H9 (cell line): ENCODE results near the gene SLC2A8. TPM values are rescaled to one million over a fixed set of nuclear protein-coding genes. Genes with fewer than 3 reads are reported as not detected.

Experiments
- DNase-seq: peaks from one replicate; pipeline ENCODE4 v3.0.0-alpha.2; 2017
- H2AFZ ChIP-seq: one replicate; pipeline ENCODE4 v1.6.1; 2013; ENCODE audit warnings: mild to moderate bottlenecking, low read length, control low read depth, moderate library complexity
- H2AK5ac ChIP-seq: 2 replicates; pipeline ENCODE4 v1.6.1; 2013; ENCODE audit warnings: low read length, control low read depth, mixed read lengths; ENCODE audit not compliant: insufficient read length
- H2BK120ac ChIP-seq: one replicate; pipeline ENCODE4 v1.6.1; 2013; ENCODE audit warnings: low read depth, mild to moderate bottlenecking, low read length, control low read depth, inconsistent platforms; ENCODE audit not compliant: poor library complexity, severe bottlenecking
- H2BK12ac ChIP-seq: 2 replicates; pipeline ENCODE4 v1.6.1; 2013; ENCODE audit warnings: low read length, control low read depth, mixed read lengths, low read depth; ENCODE audit not compliant: insufficient read length
- H2BK15ac ChIP-seq: 2 replicates; pipeline ENCODE4 v1.6.1; 2013; ENCODE audit warnings: low read depth, low read length, control low read depth
- H2BK20ac ChIP-seq: one replicate; pipeline ENCODE4 v1.6.1; 2013; ENCODE audit warnings: low read depth, mild to moderate bottlenecking, low read length, control low read depth, inconsistent platforms; ENCODE audit not compliant: poor library complexity, severe bottlenecking
- H2BK5ac ChIP-seq: 2 replicates; pipeline ENCODE4 v1.6.1; 2013; ENCODE audit warnings: low read length, control low read depth, mixed read lengths; ENCODE audit not compliant: insufficient read length
- H3K14ac ChIP-seq: 2 replicates; pipeline ENCODE4 v1.6.1; 2013; ENCODE audit warnings: low read length, control low read depth; ENCODE audit not compliant: insufficient read depth
- H3K18ac ChIP-seq: 2 replicates; pipeline ENCODE4 v1.6.1; 2013; ENCODE audit warnings: low read depth, mild to moderate bottlenecking, mixed read lengths, low read length, control low read depth; ENCODE audit not compliant: insufficient read length
- H3K23ac ChIP-seq: 2 replicates; pipeline ENCODE4 v1.6.1; 2013; ENCODE audit warnings: low read length, control low read depth, mixed read lengths, low read depth; ENCODE audit not compliant: insufficient read length
- H3K23me2 ChIP-seq: 2 replicates; pipeline ENCODE4 v1.6.1; 2013; ENCODE audit warnings: low read depth, mild to moderate bottlenecking, mixed read lengths, low read length, control low read depth; ENCODE audit not compliant: insufficient read length, poor library complexity, severe bottlenecking
- H3K27ac ChIP-seq: 2 replicates; pipeline ENCODE4 v1.5.1; 2013; ENCODE audit warnings: low read length, control low read depth, mixed read lengths, low read depth; ENCODE audit not compliant: insufficient read length
- H3K27me3 ChIP-seq: 2 replicates; pipeline ENCODE4 v1.6.1; 2013; ENCODE audit warnings: low read length, control low read depth, inconsistent platforms; ENCODE audit not compliant: insufficient read depth
- H3K4ac ChIP-seq: 2 replicates; pipeline ENCODE4 v1.6.1; 2013; ENCODE audit warnings: low read depth, mild to moderate bottlenecking, control low read depth, inconsistent platforms, low read length, moderate library complexity
- H3K4me1 ChIP-seq: 2 replicates; pipeline ENCODE4 v1.6.1; 2013; ENCODE audit warnings: low read length, control low read depth, inconsistent platforms; ENCODE audit not compliant: insufficient read depth
- H3K4me2 ChIP-seq: 2 replicates; pipeline ENCODE4 v1.6.1; 2013; ENCODE audit warnings: low read length, control low read depth, mixed read lengths; ENCODE audit not compliant: insufficient read length, insufficient read depth
- H3K56ac ChIP-seq: 2 replicates; pipeline ENCODE4 v1.6.1; 2013; ENCODE audit warnings: low read depth, mild to moderate bottlenecking, mixed read lengths, low read length, control low read depth; ENCODE audit not compliant: insufficient read length
- H3K79me1 ChIP-seq: 2 replicates; pipeline ENCODE4 v1.6.1; 2013; ENCODE audit warnings: low read depth, mild to moderate bottlenecking, moderate library complexity, low read length, control low read depth, inconsistent platforms; ENCODE audit not compliant: insufficient read depth, poor library complexity, severe bottlenecking
- H3K79me2 ChIP-seq: 2 replicates; pipeline ENCODE4 v1.6.1; 2013; ENCODE audit warnings: low read length, control low read depth, inconsistent platforms; ENCODE audit not compliant: insufficient read depth
- H3K9ac ChIP-seq: 2 replicates; pipeline ENCODE4 v1.6.1; 2013; ENCODE audit warnings: low read length, control low read depth, mixed read lengths; ENCODE audit not compliant: insufficient read length; ENCODE audit errors: extremely low read depth
- H3K9me3 ChIP-seq: one replicate; pipeline ENCODE4 v1.6.1; 2013; ENCODE audit warnings: low read depth, low read length, inconsistent platforms; ENCODE audit not compliant: control insufficient read depth
- H3T11ph ChIP-seq: one replicate; pipeline ENCODE4 v1.6.1; 2013; ENCODE audit warnings: mild to moderate bottlenecking, low read length, control low read depth, inconsistent platforms
- H4K20me1 ChIP-seq: one replicate; pipeline ENCODE4 v1.6.1; 2013; ENCODE audit not compliant: control insufficient read depth, insufficient read length, insufficient read depth
- H4K5ac ChIP-seq: 2 replicates; pipeline ENCODE4 v1.6.1; 2013; ENCODE audit warnings: low read depth, mild to moderate bottlenecking, mixed read lengths, low read length, control low read depth; ENCODE audit not compliant: insufficient read length
- H4K8ac ChIP-seq: replicated peaks from 2 replicates; pipeline ENCODE4 v1.6.1; 2013; ENCODE audit warnings: low read length, control low read depth, mixed read lengths, low read depth; ENCODE audit not compliant: insufficient read length
- H4K91ac ChIP-seq: 2 replicates; pipeline ENCODE4 v1.6.1; 2013; ENCODE audit warnings: low read depth, mild to moderate bottlenecking, moderate library complexity, mixed read lengths, low read length, control low read depth; ENCODE audit not compliant: insufficient read length
- H3K27ac Mint-ChIP-seq, 3 experiments: 2 replicates in 2 of 3; 3 replicates in 1 of 3; pipeline ENCODE4 v1.8.0; 2020 to 2021; ENCODE audit warnings: mixed read lengths in 3 of 3, mild to moderate bottlenecking in 1 of 3, moderate library complexity in 1 of 3
- H3K27me3 Mint-ChIP-seq: 2 replicates; pipeline ENCODE4 v1.8.0; 2021; ENCODE audit warnings: low read depth, mild to moderate bottlenecking, moderate library complexity, mixed read lengths
- H3K36me3 Mint-ChIP-seq, 3 experiments: 2 replicates in 2 of 3; 3 replicates in 1 of 3; pipeline ENCODE4 v1.8.0; 2020 to 2021; ENCODE audit warnings: low read depth in 3 of 3, mixed read lengths in 3 of 3; ENCODE audit not compliant: insufficient read depth in 1 of 3
- H3K4me1 Mint-ChIP-seq, 2 experiments: 2 replicates each; pipeline ENCODE4 v1.8.0; 2020; ENCODE audit warnings: mixed read lengths in 2 of 2
- H3K4me3 Mint-ChIP-seq, 2 experiments: 2 replicates in 1 of 2; 3 replicates in 1 of 2; pipeline ENCODE4 v1.8.0; 2020 to 2021; ENCODE audit warnings: mild to moderate bottlenecking in 2 of 2, mixed read lengths in 2 of 2, moderate library complexity in 1 of 2
- H3K9me3 Mint-ChIP-seq, 2 experiments: 2 replicates in 1 of 2; 3 replicates in 1 of 2; pipeline ENCODE4 v1.8.0; 2020; ENCODE audit warnings: mild to moderate bottlenecking in 2 of 2, mixed read lengths in 2 of 2, moderate library complexity in 1 of 2
- WGBS: extraction: QIAGEN DNeasy Blood & Tissue Kit; methylation state at CpG from one replicate; pipeline ENCODE4 v1.1.7; 2013; ENCODE audit warnings: missing lambda C conversion rate, low lambda C conversion rate, mixed read lengths; ENCODE audit not compliant: insufficient read length; ENCODE audit errors: extremely low coverage; 5-methylcytosine and 5-hydroxymethylcytosine counted together
- total RNA-seq: library from RNA; stranded (reverse); gene quantifications from 2 replicates; pipeline ENCODE4 v1.2.1, GENCODE V29; 2021
- TF ChIP-seq, protein P1 (sequence below): fragments of 200-600 bp; sonication (generic); conservative IDR thresholded peaks from 3 replicates; pipeline ENCODE4 v1.8.0; 2021; ENCODE audit warnings: antibody characterized with exemption, mild to moderate bottlenecking

SLC2A8 gene
- total RNA-seq, 1 experiment from 2014 or later: 38.3 TPM

DNA sequence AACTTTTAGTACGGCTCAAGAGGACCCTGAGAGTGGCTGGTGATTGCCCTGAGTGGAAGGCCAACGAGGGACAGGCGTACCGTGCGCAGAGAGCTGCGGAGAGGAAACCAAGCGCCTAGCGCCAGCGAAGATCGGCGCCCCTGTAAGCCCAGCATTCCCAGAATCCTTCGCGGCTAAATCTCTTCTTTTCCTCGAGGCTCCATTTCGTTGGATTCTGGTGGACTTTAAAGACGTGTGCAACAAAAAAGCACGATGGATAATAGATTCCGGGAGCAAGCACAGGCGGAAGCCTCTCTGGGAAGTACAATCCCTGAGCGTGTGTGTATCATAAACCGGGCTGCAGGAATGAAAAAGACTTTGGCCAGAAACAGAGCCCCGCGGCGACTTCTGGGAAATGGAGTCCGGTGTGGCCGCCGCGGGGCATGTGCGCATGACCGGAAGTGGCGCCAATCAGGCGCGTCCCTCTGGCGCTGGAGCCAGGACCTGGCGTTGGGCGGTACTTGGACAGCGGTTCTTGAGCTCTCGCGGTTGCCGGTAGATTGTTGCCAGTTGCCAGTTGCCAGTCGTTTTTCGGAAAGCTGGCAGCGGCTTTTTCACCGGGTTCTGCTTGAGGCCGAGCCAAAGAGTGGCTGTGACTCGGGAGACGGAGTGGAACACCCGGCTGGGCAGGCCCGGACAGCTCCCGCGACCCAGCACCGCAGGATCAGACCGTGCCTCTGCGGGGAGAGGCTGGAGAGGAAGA is 27.1 kb downstream of the SLC2A8 start, which contains the start of gene ZNF79:
ZNF79 (plus strand) TSS at position 449 of the 742 bp plus-strand sequence. CDS start 406 bp downstream, outside the sequence.
- H3K9ac ChIP-seq: peak within 1 kb of the TSS; percentile 89
- no peak within 1 kb of the TSS for H4K5ac ChIP-seq
- no peaks in the 10 kb centered on the region for H3K9me3 Mint-ChIP-seq
- peaks cover 12% of the 10 kb centered on the region for H3K23me2 ChIP-seq
- peak within 1 kb of the TSS; percentile 85 for H3K18ac ChIP-seq
- no peaks in the 10 kb centered on the region for H3K27me3 Mint-ChIP-seq
- H3K56ac ChIP-seq: no peak within 1 kb of the TSS
- no peak within 1 kb of the TSS for H3T11ph ChIP-seq
- H3K27me3 ChIP-seq: no peaks in the 10 kb centered on the region
- H4K8ac ChIP-seq: no peak within 1 kb of the TSS
- H3K36me3 Mint-ChIP-seq: peaks cover 3 to 18% (median 16%) of the 10 kb centered on the region in 3 experiments; a peak in 6 of 7 replicates
- no peak within 1 kb of the TSS for H2BK15ac ChIP-seq
- DNase-seq: peak; percentile 95
- H3K4me1 Mint-ChIP-seq: peaks cover 25 to 27% of the 10 kb centered on the region in 2 experiments
- no peak within 1 kb of the TSS for H3K27ac ChIP-seq
- TF ChIP-seq, protein P1, sequence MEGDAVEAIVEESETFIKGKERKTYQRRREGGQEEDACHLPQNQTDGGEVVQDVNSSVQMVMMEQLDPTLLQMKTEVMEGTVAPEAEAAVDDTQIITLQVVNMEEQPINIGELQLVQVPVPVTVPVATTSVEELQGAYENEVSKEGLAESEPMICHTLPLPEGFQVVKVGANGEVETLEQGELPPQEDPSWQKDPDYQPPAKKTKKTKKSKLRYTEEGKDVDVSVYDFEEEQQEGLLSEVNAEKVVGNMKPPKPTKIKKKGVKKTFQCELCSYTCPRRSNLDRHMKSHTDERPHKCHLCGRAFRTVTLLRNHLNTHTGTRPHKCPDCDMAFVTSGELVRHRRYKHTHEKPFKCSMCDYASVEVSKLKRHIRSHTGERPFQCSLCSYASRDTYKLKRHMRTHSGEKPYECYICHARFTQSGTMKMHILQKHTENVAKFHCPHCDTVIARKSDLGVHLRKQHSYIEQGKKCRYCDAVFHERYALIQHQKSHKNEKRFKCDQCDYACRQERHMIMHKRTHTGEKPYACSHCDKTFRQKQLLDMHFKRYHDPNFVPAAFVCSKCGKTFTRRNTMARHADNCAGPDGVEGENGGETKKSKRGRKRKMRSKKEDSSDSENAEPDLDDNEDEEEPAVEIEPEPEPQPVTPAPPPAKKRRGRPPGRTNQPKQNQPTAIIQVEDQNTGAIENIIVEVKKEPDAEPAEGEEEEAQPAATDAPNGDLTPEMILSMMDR: no peak
- peak within 1 kb of the TSS; percentile 96 to 97 for H3K4me3 Mint-ChIP-seq
- peak within 1 kb of the TSS; percentile 60 for H2AFZ ChIP-seq
- no peak within 1 kb of the TSS for H4K91ac ChIP-seq
- no peaks in the 10 kb centered on the region; the same call in 1 of the 2 replicates for H3K4me1 ChIP-seq
- peak within 1 kb of the TSS; percentile 97 for H3K4me2 ChIP-seq
- H3K23ac ChIP-seq: no peak within 1 kb of the TSS
- H4K20me1 ChIP-seq: no peaks in the 10 kb centered on the region
- no peak within 1 kb of the TSS for H2BK20ac ChIP-seq
- peaks cover 3% of the 10 kb centered on the region for H3K79me1 ChIP-seq
- no peak within 1 kb of the TSS for H2BK12ac ChIP-seq
- no peak within 1 kb of the TSS for H3K4ac ChIP-seq
- no CpG with 5 or more reads among the region's 54 CpGs for WGBS
- H2BK5ac ChIP-seq: no peak within 1 kb of the TSS
- peaks cover 8% of the 10 kb centered on the region; the same call in 1 of the 2 replicates for H3K79me2 ChIP-seq
- peak within 1 kb of the TSS; percentile 68 for H3K14ac ChIP-seq
- no peaks in the 10 kb centered on the region for H3K9me3 ChIP-seq
- H2AK5ac ChIP-seq: no peak within 1 kb of the TSS
- H3K27ac Mint-ChIP-seq: peak within 1 kb of the TSS; percentile 97 to 100 (median 100)
- H2BK120ac ChIP-seq: no peak within 1 kb of the TSS
